ENCODE data around the gene IL1RAP. TPM values are rescaled to one million over a fixed set of nuclear protein-coding genes. Genes with fewer than 3 reads are reported as not detected.

The IL1RAP gene
- total RNA-seq, 1 donor from 2014 or later = 6.3 TPM

DNA sequence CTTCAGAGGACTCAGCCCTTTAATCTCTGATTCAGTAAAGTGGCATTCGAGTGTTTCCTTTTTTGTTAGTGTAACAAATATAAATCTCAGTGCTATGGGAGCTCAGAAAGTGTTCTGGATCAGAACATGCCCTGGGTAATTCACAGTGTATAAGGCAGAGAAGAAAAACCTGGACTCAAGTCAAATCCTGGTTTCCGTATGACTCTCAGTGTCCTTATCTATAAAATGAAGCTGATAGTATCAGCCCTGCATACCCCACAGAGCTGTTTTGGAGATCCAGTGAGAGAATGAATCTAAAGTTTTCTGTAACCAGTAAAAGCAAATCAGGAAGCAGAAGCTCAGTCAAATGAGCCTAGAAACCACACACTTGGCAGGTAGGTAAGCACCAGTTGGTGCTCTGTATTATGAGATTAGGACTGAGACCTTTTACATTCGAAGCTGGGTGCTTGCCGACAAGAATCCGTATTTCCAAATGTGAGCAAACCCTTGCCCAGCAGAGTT, 67.2 kb downstream of the IL1RAP start:
- DNase-seq = peak; percentile 30

DNA sequence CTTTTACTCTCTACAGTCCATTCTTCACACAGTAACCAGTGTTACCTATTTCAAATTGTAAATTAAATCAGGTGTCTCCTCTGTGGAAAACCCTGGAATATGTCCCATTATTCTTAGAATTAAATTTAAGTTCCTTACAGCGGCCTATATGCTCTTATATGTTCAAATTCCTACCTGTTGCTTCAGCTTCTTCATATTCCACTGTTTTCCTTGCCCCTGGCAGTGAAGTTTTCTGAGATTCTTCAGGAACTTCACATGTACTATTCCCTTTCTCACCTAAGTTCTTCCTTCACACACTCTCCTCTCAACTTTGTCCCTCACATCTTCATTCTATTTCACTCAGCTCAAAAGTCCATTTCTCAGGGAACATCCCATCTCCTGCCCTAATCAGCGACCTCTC, 68.8 kb downstream of the IL1RAP start:
- no peak for DNase-seq

DNA sequence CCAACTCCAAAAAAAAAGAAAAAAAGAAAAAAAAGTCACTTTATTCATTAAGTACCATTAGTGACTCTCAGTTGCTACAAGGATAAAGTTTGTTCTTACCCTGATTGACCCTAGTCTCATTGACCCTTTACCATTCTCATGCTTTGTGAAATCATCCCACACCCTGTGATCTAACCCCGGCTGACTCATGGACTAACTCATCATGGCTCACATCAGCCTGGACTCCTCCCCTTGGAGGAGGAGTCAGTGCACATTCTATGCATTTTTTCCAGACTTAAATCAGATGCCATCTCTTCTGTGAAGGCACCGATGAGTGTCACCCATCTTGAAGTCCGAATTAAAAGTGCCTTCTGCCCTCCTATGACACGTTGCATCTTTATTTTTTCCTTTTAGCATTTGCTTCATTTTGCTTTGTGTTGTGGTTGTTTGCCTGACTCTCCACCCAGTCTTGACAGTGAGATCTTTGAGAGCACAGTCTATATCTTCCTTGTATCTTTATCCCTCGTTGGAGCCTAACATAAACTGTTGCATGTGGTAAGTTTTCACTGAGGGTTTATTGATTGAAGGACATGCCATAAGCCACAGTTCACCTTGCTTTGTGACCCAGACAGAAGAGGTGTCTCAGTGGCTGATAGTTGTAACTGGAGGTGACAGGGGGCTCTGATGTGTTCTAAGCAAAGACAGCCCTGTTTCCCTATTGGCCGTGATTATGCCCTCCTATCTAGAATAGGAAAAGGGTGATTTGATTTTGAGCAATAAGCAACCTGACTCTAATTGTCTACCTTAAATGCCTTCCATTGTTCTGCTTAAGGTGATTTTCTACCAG, 72.1 kb downstream of the IL1RAP start:
- DNase-seq = peak; percentile 75

DNA sequence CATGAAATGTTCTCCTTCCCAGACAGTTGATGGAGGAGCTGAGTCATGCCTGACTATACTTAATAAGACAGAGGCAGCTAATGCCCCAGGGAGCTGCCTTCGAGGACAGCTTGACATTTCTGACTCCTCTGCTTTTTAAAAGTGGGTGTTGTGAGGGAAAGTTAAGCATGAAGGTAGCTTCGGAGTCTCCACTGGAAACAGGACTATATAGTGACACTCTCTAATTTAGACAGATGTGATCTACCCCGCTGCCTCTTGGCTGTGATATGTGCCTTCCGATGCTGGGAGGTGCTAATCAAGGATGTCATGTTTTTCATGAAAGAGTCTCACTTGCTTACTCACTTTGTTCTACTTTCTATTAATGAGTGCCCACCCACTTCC, 72.7 kb downstream of the IL1RAP start:
- DNase-seq = peak; percentile 64

DNA sequence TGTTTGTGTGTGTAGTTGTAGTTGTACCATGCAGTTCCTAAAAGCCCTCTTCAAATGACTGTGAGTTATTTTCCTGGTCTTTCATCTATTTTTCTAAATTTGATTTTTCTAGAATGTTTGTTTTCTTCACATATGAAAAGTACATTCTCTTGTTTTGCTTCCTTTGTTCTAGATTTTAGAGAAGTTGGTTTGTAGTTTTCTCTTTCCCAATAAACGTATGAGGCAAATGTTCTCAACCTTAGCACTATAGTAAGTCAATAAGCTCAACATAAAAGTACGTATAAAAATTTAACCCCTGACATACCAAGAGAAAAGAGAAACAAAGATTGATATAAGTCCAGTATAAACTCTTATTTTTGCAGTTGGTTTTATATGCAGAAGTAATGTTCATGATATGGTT, 74.7 kb downstream of the IL1RAP start:
- DNase-seq = no peak

DNA sequence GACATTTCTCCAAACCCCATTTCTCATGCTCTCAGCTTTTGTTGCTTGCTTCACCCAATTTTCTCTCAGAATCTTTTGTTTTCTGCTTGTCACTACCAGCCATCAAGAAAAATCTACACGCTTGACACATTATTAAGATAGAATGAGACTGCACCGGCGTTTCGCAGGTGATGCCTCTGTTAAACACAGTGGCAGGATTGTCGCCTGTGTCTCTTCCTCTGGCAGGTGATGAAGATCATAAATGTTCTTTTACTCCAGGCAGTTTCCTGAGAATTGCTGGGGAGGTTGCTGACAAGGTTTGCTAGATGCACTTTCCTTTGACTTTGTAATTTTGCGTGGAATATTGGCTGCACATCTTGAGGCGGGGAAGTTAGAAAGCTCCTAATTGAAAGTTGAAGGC, 75.4 kb downstream of the IL1RAP start:
- DNase-seq = no peak

DNA sequence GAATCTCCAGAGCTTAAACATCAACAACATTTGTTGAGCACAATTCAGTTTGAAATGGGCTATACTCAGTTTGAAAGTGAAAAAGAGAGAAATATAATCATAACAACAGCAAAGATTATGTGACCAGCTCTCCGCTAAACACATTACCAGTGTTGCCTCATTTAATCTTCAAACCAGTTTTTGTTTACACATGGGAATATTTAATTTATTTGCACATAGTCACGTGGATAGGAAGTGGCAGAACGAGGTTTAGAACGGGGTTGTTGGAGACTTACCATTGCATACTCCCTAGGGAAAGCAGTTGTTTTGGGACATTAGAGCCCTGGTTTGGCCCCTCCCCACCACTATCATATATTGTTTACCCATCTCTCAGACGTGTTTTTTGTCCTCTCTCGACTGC, 77.2 kb downstream of the IL1RAP start:
- DNase-seq = no peak

DNA sequence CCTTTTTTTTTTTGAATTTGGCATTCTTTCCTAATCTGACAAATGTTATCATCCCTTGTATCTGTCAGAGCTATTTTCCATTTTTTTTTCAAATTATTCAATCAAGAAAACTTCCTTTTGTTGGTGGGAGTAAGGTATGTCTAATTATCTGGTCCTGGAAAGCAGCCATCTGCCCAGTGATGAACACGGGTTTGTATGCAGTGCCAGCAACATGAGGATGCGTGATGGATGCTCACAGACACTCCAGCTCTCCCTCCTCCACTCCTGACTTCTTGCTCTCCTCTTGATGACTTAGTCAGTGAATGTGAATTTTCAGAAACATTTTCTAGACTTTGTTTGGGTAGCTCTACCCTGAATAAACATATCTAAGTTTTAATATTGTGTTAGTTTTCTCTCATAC, 79.2 kb downstream of the IL1RAP start:
- DNase-seq = no peak

DNA sequence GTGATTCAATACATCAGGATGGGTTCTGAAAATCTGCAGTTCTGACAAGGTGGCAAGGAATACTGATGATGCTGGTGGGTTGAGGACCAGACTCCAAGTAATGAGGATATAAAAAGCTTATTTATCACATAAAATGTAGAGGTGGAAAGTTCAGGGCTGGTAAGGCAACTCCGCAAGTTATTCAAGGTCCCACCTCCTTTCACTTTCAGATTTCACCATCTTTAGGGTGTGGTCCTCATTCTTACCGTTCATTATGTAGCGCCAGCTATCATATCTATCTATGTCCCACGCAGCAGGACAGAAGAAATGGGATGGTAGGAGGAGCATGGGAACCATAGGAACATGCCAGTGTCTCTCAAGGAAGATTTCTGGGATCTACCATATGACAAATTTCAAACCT, 80.3 kb downstream of the IL1RAP start:
- DNase-seq = no peak

DNA sequence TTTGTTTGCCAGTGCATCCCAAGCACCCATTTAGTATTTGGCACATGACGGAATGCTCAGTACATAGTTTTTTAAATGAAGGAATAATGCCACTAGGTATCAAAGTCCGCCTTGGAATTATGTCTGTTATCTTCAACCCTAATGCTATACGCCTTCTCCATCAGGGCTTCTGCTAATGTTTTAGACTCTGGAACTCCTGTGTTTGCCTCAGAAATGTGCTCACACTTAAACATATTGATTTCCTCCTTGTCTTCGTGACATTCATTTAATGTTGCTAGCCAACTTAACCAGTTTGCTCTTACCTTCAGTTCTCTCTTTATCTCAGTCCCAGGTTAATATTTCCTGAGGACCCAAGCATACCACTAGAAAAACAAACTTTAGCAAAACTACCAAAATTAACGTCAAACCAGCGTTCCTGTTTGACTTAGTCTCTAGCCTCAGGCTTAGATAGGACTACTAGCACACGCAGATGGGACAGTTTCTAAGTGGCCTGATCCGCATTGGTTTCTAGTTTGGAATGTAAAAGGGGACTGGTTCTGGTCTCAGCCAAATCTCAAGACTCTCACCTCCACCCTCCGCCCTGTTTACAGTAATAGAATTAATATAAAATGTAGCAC, 81.4 kb downstream of the IL1RAP start:
- no peak for DNase-seq

DNA sequence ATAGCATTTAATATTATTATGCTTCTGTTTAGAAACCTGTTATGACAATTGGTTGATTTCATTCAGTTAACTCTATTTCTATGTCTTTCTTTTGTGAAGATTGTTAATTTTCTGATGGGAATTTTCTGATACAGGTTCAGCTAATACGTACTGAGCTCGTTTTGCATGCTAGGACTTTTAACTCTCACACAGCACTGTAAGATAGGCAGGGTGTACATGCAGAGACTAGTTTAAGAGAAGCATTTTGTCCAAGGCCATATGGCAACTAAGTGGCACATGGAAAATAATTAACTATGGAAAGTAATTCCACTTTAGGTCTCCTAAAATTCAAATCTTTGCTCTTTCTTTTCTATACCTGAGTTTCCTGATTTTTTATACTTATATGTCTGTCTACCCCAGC, 81.9 kb downstream of the IL1RAP start:
- no peak for DNase-seq

DNA sequence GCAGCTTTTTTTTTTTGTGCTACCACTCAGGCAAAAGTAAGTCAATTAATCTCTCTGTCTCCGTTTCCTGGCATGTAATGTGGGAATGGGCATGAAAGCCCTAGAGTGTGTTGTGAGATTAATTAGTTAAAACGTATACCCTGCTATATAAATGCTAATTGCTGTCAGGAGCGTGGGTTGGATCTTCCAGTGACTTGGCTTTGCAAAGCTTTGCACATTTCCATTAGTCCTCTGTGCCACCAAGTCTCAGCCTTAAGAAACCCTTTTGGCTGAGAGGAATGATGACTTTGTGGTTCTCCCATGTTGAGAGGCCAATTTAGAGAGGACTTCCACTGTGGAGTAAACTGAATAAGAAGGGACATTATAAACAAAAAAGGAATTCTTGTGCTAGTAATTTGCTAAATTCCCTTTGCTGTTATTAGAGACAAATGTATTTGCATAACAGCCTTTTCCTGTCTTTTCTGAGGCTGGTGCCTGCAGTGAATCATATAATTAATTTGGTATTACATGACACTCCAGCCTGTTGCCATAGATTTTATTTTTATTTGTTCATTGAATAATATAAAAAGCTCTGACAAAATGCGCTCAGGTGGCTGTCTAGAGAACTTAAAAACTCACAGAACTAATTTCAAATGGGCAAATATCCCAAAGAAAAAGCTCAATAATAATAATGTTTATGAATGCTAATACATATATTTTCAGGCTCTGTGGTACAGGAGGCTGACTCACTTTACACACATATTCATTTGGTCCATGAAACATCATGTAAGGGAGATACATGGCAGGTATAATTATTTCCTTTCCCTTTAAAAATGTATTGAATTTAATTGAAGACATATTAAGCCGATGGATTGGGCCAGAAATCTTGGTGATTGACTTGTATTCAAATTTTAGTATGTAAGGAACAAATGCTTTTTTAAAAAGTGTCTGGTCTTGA, 82.7 kb downstream of the IL1RAP start:
- no peak for DNase-seq

DNA sequence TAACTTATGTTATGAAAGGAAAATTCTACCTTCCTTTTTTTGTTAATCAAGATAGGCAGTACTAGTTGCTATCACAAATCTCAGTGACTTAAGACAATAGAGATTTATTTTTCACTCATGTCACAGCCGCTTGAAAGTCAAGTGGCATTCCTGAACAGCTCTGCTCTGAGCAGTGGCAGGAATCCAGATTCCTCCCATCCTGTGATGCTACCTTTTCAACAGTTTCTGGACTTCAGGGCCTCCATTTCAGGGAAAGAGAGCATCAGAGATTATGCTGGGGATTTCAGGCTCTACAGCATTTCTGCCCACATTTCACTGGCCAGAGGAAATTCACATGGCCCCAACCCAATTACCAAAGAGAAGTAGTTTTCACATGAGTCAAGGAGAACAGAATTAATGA, 83.4 kb downstream of the IL1RAP start:
- DNase-seq = no peak

DNA sequence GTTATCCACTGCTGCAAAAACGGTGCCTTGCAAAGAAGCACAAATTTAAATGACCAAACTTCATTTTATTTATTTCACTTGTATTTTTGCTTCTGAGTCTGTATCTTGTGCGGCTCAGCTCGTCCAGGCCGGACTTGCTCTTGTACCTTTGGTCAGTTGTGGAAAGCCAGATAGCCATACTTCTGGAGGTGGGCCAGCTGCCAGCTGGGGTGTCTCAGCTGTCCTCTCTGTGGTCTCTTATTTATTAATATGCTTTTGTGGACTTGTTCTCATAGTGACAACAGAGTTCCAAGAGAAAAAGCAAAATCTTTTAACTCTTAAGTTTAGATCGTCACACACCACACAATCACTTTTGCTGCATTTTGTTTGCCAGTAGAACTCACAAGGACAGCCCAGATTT, 87.7 kb downstream of the IL1RAP start:
- no peak for DNase-seq

DNA sequence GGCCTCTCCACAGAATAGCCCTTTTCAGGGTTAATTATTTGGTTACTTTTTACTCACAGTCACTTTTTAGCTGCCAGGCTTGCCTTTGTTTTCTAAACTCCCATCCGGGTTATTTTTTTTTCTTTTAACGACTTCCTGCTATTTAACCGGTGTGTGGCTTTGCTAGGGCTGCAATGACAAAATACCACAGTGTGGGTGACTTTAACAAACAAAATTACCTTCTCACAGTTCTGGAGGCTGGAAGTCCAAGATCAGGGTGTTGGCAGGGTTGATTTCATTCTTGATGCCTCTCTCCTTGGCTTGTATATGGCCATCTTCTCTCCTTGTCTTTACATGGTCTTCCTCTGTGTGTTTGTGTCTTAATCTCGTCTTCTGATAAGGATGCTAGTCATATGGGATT, 91.5 kb downstream of the IL1RAP start:
- peak; percentile 15 for DNase-seq

DNA sequence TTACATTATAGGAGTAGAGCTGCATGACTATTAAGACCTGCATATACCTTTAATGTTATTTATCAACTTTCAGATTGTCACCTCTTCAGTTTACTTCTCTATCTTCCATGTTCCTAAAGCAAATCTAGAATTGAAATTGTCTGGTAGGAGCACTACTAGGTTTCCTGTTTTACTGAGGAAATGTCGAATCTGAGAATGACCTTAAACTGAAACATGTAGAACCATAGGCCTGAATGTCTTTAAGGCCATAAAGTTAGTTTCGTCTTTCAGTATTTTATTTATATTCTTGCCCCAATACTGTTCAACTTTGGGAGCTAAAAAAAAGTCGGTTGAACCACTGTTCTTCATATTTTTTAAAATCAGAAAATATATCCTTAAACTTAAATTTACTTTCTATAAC, 92.7 kb downstream of the IL1RAP start:
- DNase-seq = no peak

DNA sequence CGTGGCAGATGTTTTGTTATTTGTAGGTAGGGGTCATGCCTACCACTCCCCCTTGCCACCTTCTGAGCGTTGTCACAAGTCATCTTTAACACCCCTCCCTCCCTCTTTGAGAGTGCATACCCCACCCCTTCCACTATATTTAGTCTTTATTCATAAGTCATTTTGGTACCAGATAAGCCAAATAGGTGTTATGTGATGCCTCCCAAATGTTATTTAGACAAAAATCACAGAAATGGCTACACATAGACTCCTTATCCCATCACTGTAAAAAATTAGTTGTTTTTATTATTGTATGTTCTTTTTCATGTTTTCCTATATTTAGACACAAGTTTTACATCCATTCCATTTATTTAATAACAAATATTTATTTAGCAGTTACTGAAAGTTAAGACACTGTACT, 93.1 kb downstream of the IL1RAP start:
- no peak for DNase-seq

DNA sequence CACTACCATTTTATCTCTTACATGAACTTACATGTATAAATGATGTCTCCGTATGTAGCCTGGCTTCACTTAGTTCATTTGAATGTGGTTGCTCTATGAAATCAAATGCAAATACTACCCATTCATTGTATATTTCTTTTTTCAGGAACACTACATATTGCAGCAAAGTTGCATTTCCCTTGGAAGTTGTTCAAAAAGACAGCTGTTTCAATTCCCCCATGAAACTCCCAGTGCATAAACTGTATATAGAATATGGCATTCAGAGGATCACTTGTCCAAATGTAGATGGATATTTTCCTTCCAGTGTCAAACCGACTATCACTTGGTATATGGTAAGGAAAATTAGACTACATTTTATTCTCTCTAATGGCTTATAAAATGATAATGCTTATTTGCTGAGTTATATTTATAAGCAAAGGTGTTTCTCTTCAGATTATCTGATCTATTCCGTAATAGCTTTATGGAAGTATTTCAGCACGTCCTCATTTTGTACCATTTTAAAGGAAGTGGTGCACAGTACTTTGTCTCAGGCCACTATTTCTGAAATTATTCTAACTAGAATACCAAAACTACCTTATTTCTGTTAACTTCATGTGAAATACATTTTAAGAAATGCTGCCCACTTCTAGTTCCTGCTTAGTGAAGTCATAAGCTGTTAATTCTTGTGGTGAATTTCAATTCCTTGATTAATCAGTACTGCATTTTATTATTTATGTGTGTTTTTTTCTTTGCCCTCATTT, 95.1 kb downstream of the IL1RAP start:
- no peak for DNase-seq

DNA sequence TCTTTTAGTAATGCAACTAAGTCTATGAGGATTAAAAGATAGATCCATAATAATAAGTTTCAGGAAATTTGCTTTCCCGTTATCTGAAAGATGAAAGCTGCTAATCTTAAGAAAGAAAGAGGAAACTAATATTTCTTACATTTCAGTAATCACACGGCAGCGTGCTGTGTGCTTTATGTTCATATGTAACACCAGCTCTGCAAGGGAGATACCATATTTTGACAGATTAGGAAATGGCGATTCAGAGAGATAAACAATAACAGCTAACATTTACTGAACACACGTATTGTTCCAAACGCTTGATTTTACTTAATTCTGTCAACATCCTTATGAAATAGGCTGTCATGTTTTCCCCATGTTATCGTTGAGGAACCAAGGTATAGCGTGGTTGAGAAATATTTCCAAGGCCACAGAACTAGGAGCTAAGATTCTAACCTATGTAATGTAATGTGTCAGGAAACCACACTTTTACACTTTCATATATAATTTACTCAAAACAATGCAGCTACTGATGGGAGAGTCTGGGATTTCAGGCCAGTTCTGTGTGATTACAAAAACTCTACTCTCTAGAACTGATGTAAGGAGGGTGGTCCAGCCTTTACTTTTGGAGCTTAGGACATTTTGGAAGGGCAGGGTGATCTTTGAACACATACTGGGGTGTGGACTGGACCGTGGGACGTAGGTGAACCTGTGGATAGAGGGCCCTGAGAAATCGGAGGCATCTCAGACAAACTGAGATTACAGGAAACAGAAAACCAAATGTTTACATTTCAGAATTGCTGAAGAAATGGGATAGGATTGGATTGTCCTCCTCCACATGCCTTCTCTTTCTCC, 100.6 kb downstream of the IL1RAP start:
- no peak for DNase-seq

DNA sequence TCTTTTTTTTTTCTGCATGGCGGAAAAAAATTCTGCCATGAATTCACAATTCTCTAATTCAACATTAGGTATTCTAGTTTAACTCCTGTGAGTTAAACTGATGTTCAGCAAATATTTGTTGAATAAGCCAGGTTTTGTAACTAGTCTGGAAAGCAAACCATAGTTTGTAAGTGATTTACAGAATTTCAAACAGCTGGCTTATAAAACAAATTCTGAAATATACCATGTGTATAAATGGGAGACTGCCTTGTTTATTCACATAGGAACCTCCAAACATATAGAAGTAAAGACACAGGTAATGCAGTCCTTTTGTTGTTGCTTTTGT, 101.1 kb downstream of the IL1RAP start:
- DNase-seq = no peak

DNA sequence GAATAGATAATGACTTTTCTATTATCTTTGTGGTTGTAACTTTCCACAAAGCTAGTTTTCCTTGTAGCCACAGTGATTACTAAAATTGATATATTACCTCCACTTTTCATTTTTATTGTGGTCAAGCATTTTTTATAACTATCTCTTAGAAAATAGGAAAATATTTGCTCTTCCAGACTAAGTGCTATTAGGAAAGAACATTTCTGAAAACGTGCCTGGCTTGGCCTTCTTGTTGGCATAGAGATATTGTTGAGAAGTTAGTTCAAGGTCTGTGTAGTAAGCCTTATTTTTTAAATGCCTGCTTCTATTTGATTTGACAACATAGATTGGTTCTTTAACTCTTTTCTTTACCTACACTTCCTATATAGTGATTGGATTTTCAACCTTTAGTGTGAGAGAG, 101.7 kb downstream of the IL1RAP start:
- no peak for DNase-seq

DNA sequence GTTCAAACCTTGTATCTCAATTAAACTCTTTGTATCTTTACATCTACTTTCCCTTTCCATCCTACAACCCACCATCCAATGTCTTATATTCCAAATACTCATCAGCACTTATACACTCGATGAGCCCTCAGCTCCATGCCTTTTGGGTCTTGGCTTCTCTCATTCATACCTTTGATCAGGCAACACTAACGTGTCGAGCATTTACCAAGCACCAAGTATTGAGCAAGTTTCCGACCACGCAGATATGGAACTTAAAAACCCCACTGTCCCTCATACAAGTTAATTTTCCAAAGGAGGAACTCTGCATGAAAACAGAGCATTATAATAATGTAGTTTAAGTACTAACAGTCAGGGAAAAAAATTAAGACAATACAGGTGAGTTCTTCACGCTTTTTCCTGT, 102.8 kb downstream of the IL1RAP start:
- no peak for DNase-seq

All from dermis blood vessel endothelial cell (primary cell).